Dendritic cell treated with granulocyte-macrophage colony-stimulating factor and Interleukin-4, amounts not matched to agents 40 ng/mL and 50 ng/mL, for 4 days (primary cell): ENCODE data around the gene ATXN1.
"Not testable (repeated sequence)": the region's sequence is repeated elsewhere in the genome, so short reads cannot be mapped to it uniquely, and the experiment has no call there.

Experiments used
- H3K27ac Mint-ChIP-seq: one replicate; pipeline ENCODE4 v1.8.0; 2022; ENCODE audit warnings: mild to moderate bottlenecking, mixed read lengths
- H3K27me3 Mint-ChIP-seq: one replicate; pipeline ENCODE4 v1.8.0; 2022; ENCODE audit warnings: mild to moderate bottlenecking, mixed read lengths
- H3K36me3 Mint-ChIP-seq: one replicate; pipeline ENCODE4 v1.8.0; 2022; ENCODE audit warnings: low read depth, mixed read lengths
- H3K4me1 Mint-ChIP-seq: one replicate; pipeline ENCODE4 v1.8.0; 2022; ENCODE audit warnings: low read depth, mixed read lengths
- H3K4me3 Mint-ChIP-seq: one replicate; pipeline ENCODE4 v1.8.0; 2022; ENCODE audit warnings: mild to moderate bottlenecking, moderate library complexity, mixed read lengths
- H3K9me3 Mint-ChIP-seq: one replicate; pipeline ENCODE4 v1.8.0; 2022; ENCODE audit warnings: mixed read lengths
- intact Hi-C: fragments of 100-400 bp; cut with micrococcal nuclease; formaldehyde crosslinking; loops from one replicate; pipeline ENCODE4 v1.15.0; 2022

ATXN1 gene

DNA sequence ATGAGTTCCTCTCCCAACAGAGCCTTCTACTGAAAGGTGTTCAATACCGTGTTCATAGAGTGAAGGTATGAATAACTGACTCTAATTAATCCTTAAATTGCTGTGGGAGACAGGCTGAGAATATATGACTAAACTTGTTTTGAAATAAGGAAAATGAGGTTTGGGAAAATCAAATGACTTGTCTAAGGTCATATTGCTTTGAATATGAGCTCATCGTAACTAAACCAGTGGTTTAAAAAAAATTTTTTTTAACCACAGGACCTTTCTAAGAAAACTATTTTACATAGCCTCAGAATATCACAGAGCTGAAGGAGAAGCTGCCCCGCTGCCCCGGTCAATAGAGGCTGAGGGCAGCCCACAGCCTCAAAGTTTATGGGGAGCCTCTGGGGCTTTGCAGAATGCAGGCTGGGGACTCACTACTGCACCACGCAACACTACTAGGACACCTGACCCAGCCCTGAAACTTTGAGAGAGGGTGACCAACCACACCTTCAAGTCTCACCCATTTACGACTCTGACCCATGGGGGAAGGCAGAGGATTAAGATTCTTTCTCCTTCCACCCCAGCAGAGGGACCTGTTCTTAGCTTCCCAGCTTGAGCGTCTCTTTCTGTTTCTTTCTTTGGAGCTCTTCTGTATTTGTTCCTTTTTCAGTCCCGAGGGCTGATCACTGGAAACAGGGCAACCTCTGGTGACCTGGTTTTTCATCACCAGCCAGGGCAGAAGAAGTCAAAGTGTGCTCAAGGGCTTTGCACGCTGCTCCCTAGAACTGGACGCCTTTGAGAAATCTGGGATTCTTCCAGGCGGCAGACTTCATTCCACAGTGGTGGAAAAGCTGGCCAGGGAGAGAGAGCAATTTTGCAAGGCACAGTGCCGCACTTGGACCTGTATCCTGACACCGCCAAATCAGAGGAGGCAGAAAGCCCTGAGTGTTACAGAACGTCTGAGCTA, 220.2 kb downstream of the ATXN1 start:
- no peaks in the 10 kb centered on the region for H3K27me3 Mint-ChIP-seq
- intact Hi-C loops, result no loop called here
- peaks cover 53% of the 10 kb centered on the region for H3K36me3 Mint-ChIP-seq
- H3K9me3 Mint-ChIP-seq, result no peaks in the 10 kb centered on the region
- H3K27ac Mint-ChIP-seq, result peak overlapping the region; percentile 22
- peaks cover 25% of the 10 kb centered on the region for H3K4me1 Mint-ChIP-seq
- H3K4me3 Mint-ChIP-seq, result no peak overlapping the region

DNA sequence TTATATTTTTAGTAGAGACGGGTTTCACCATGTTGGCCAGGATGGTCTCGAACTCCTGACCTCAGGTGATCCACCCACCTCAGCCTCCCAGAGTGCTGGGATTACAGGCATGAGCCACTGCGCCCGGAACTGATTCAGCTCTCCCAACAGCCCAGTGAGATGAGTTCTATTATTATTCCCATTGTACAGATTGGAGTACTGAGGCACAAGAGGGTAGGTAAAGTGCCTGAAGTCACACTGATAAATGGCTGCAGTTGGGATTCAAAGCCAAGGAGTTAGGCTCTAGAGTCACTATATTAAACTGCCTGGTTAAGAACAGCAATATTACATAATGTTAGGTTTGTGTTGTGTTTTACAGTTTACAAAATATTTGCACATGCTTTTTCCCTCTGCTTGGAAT, 220.9 kb downstream of the ATXN1 start:
- intact Hi-C loops, H3K9me3 Mint-ChIP-seq, H3K4me3 Mint-ChIP-seq, H3K27me3 Mint-ChIP-seq, H3K27ac Mint-ChIP-seq: not testable (repeated sequence)
- Mint-ChIP-seq H3K4me1 (peaks cover 21% of the 10 kb centered on the region), H3K36me3 (peaks cover 47% of the 10 kb centered on the region)

DNA sequence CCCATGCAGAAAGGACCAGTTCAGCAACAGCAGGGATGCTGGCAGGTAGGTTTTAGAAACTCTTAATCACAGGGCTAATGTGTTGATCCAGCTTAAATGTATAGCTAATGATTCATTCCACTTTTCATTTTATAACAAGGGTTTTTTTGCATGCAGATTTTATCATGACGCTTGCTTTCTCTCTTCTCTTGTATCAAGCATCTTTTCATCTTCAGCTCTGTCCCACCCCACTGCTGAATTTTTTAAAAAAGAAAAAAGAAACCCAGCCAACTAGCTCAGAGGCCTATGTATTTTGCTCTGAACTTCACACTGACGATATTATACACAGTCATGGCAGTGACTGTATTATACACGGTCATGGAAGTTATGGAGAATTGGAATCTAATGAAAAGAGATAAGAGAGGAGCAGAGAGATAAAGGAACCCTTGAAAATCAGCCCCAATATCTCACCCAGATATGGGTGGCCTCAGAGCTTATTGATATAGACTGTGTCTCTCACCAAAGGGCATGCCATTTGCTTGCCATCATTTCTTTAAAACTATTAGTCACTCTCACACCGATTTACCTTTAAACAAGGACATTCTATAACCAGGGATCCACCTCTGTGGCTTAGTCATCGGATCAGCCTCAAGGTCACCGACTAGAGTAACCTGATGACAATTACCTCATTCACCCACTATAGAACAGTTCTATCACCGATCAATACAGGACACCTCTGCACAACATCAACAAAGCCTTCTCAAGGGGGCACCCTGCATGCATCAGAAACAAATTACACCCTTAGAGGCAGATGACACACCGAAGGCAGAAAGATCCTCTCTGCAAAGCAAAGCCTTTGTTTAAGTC, 222.0 kb downstream of the ATXN1 start:
- Mint-ChIP-seq H3K4me3 (no peak overlapping the region), H3K4me1 (peaks cover 21% of the 10 kb centered on the region), H3K36me3 (peaks cover 39% of the 10 kb centered on the region), H3K9me3 (no peaks in the 10 kb centered on the region), H3K27ac (no peak overlapping the region), H3K27me3 (no peaks in the 10 kb centered on the region)
- intact Hi-C loops, result no loop called here

DNA sequence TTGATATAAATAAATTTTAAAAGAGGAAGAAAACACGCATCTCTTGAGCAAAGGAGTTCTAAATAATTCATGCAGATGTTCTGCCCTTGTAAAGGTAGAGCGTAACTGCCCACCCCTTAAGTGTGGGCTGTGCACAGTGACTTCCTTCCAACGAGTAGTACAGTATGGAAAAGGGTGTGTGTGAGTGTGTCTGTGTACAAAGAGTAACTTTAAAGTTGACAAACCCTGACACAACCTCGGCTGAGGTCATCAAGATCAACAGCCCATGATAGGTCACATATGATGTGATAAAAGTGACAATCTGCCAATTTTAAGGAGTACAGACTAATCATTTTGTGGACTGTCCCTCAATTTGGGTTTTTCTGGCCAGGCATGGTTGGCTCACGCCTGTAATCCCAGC, 225.7 kb downstream of the ATXN1 start:
- H3K27ac Mint-ChIP-seq, result no peak overlapping the region
- intact Hi-C loops, result no loop called here
- peaks cover 19% of the 10 kb centered on the region for H3K4me1 Mint-ChIP-seq
- no peaks in the 10 kb centered on the region for H3K27me3 Mint-ChIP-seq
- no peak overlapping the region for H3K4me3 Mint-ChIP-seq
- no peaks in the 10 kb centered on the region for H3K9me3 Mint-ChIP-seq
- peaks cover 39% of the 10 kb centered on the region for H3K36me3 Mint-ChIP-seq

DNA sequence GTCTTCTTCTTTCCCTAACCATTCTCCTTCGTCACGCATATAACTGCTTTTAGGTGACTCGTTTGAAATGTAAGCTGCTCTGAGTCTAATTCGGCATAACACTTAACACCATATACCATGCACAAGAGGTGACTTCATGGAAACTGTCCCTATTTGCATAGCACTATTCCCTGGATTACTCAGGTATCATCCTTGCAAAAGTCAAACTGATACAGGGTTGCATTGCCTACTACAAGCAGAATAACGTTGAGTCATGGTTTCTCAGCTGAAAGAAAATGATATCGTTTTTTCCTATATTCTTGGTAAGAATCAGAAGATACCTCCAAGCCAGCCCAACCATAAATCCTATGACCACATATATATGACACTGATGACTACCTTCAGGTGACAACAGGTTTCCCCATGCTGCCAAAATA, 227.5 kb downstream of the ATXN1 start:
- Mint-ChIP-seq H3K27me3 (no peaks in the 10 kb centered on the region), H3K36me3 (peaks cover 36% of the 10 kb centered on the region), H3K4me3 (no peak overlapping the region), H3K4me1 (peaks cover 19% of the 10 kb centered on the region), H3K9me3 (no peaks in the 10 kb centered on the region), H3K27ac (no peak overlapping the region)
- intact Hi-C loops, result no loop called here

DNA sequence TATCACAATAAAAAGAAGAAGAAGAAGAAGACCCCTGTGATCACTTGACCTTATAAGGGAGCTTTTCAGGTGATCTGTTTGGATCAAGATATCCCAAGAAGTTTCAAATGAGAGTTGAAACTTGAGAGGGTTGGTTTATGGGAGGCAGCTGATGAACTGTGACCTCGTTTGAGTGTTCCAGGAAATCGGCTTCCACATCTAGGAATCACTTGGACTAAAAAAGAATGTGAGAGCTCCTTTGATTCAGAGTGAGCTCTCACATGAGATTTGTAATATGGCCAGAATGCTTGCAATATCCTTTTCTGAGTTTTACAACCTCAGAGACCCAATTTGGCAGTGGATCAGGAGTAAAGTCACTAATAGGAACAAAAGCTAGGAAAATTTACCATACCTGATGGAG, 228.1 kb downstream of the ATXN1 start:
- Mint-ChIP-seq H3K36me3 (peaks cover 34% of the 10 kb centered on the region), H3K4me1 (peaks cover 19% of the 10 kb centered on the region), H3K9me3 (no peaks in the 10 kb centered on the region), H3K4me3 (no peak overlapping the region), H3K27ac (no peak overlapping the region), H3K27me3 (no peaks in the 10 kb centered on the region)
- intact Hi-C loops, result no loop called here

DNA sequence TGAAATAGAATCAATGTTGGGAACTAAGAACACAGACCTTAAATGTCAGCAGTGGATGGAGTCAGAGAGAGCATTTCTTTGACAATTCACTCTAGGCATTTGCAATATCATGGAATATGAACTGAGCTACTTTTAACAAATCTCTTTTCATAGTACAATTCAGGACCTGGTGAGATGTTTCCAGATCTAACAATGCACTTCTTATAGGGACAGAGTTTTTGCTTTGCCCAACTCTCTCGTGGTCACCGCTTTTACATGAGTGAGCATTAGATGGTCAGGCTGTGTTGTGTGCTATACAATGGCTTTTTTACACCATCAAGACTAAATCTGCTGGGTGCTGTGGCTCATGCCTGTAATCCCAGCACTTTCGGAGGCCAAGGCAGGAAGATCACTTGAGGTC, 233.6 kb downstream of the ATXN1 start:
- Mint-ChIP-seq H3K4me1 (peaks cover 9% of the 10 kb centered on the region), H3K36me3 (peaks cover 53% of the 10 kb centered on the region), H3K4me3 (no peak overlapping the region), H3K27ac (no peak overlapping the region), H3K27me3 (no peaks in the 10 kb centered on the region), H3K9me3 (no peaks in the 10 kb centered on the region)
- intact Hi-C loops, result no loop called here

DNA sequence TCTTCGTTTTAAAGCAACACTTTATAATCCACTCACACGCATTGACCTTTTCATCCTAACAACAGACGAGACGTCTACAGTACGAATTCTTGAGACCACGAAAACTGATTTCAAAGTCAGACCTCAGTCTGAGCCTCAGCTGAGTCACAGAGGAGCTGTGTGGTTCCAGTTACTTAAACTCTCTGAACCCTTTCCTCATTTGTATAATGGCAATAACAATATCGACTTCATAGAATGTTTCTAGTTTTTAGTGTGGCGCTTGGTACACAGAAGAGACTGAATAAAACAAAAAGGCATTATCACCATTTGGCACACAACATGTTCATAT, 236.9 kb downstream of the ATXN1 start:
- Mint-ChIP-seq H3K4me3 (no peak overlapping the region), H3K27ac (no peak overlapping the region), H3K27me3 (no peaks in the 10 kb centered on the region), H3K4me1 (peaks cover 15% of the 10 kb centered on the region), H3K9me3 (no peaks in the 10 kb centered on the region), H3K36me3 (peaks cover 61% of the 10 kb centered on the region)
- intact Hi-C loops, result no loop called here

DNA sequence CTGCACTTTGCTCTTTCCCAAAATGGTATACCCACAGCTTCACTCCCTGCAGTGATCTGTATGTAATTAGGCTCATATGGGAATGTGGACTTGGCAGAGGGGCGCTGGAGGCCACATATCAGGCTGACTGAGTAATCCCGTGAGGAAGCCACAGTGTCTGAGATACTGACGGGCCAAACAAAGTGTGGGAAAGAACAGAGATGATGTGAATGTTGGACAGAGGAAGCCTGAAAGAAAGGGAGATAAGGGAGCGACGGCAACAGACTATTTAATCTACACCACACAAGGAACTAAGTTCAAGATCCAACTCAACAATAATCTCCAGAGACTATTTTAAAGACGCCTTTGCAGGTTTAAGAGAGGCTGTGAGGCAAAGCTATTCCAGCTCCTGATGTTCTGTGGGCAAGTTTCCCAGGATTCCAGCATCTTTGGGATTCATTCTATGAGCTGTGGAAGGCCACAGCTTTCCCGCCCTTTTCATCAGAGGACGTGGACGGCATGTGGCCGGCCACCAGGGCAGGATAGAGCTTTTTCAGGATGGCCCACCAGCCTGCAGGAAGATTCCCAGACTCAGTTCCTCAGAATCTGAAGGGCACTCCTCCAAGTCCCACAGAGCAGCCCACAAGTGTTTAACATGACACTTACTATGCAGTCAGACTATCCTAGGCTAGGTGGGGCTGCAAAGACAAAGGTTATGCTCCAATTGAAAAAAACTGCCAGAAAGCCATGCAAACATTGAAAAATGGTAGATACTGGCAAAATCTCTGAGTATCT, 237.5 kb downstream of the ATXN1 start:
- peaks cover 20% of the 10 kb centered on the region for H3K4me1 Mint-ChIP-seq
- no peaks in the 10 kb centered on the region for H3K27me3 Mint-ChIP-seq
- no peak overlapping the region for H3K27ac Mint-ChIP-seq
- peaks cover 67% of the 10 kb centered on the region for H3K36me3 Mint-ChIP-seq
- intact Hi-C loops, result no loop called here
- no peaks in the 10 kb centered on the region for H3K9me3 Mint-ChIP-seq
- no peak overlapping the region for H3K4me3 Mint-ChIP-seq

DNA sequence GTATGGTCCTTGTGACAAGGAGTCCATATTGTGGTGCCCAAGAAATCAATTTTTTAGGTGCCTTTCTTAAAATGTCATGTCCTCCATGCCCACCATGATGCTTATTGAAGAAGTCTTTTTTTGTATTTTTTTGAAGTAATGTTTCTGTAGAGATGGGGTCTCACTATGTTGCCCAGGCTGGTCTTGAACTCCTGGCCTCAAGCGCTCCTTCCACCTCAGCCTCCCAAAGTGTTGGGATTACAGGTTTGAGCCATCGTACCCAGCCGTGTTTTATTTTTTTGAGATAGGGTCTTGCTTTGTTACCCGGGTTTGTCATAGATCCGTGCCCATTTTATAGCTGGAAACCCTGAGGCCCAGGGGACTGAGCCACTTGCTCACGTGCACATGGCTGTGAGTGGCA, 238.3 kb downstream of the ATXN1 start:
- Mint-ChIP-seq H3K36me3 (peaks cover 75% of the 10 kb centered on the region), H3K27ac (no peak overlapping the region), H3K9me3 (no peaks in the 10 kb centered on the region), H3K27me3 (no peaks in the 10 kb centered on the region), H3K4me1 (peaks cover 29% of the 10 kb centered on the region), H3K4me3 (no peak overlapping the region)
- intact Hi-C loops, result no loop called here

DNA sequence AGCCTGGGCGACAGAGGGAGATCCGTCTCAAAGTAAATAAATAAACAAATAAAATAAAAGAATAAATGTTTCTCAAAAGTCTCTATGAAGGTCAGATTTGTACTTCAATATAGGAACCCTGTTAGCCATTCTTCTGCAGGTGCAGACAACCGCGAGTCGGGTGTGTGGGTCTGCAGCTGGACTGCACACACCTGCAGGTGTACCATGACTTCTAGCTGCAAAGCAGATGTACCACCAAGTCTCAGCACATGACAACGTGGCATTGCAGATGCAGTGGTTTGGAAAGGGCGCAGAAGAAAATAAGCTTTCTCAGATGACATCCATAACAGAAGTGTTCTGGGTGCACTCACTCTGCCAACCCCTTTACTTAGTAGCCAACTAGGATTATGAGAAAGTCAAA, 239.7 kb downstream of the ATXN1 start:
- H3K4me3 Mint-ChIP-seq, result no peak overlapping the region
- H3K9me3 Mint-ChIP-seq, result no peaks in the 10 kb centered on the region
- peaks cover 86% of the 10 kb centered on the region for H3K36me3 Mint-ChIP-seq
- intact Hi-C loops, result no loop called here
- no peak overlapping the region for H3K27ac Mint-ChIP-seq
- peaks cover 34% of the 10 kb centered on the region for H3K4me1 Mint-ChIP-seq
- no peaks in the 10 kb centered on the region for H3K27me3 Mint-ChIP-seq

DNA sequence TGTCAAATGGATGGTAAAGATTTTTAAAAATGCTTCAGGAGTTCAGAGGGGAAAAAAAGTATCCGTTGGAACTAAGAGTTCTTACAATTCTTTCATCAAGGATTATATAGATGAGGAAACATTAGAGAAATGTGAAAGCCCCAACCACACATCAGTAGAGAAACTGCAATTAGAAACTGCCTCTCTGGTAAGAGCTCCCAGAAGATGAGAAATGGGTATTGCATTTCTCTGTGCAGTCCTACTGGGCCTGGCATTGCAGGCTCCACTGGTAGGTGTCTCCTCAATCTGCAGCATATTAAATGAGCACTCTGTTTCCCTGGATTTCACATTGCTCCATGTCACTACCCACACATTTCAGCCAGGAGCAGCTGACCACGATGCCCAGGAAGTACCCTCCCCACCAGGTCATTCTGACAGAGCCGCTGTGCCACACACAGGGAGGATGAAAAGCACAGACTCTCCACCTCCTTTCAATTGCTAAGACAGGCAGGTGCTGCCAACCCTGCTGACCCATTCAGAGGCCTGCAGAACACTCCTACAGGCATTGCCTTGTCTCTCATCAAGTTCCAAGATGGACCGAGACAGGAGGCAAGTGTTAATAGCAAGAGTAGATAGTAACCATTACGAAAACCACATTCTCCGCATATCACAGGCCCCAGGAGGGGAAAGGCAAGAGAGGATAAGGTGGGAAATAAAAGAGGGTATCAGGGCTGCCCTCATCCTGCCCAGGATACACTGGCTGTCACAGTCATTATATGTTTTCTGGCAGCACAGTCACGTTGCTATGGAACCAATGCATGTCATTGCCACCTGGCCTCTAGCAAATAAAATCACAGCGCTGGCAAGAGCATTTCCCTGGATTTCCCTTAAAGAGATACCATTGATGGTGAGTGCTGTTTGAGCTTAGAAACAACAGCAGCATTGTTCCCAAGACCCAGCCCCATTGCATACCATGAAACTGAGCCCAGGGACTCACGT, 241.7 kb downstream of the ATXN1 start:
- intact Hi-C loops, result loop anchor here (10.0 kb wide), 1 partner anchor 65 kb away; no protein-coding TSS in a partner anchor
- Mint-ChIP-seq H3K27me3 (no peaks in the 10 kb centered on the region), H3K9me3 (no peaks in the 10 kb centered on the region), H3K4me1 (peaks cover 39% of the 10 kb centered on the region), H3K4me3 (no peak overlapping the region), H3K36me3 (peaks cover 90% of the 10 kb centered on the region), H3K27ac (no peak overlapping the region)

DNA sequence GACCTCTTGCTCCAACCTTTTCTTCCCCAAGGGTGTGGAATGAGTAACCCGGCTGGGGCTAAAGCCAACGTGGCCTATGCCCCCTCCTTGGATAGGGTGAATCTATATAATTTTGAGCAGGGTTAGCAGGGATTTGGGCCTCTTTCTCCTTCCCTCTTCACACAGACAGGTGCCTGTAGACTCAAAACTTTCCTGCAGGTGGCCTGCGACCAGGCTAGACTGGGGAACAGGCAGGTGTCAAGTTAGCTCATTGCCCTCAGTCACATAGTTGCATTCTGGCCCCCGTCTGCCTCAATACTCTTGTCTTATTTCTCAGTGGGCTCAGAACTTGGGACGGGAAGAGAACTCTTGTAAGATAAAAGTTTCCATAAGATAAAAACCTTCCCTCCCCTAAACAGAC, 243.0 kb downstream of the ATXN1 start:
- no peaks in the 10 kb centered on the region for H3K27me3 Mint-ChIP-seq
- H3K36me3 Mint-ChIP-seq, result peaks cover 90% of the 10 kb centered on the region
- intact Hi-C loops, result loop anchor here (10.0 kb wide), 1 partner anchor 67 kb away; no protein-coding TSS in a partner anchor
- no peak overlapping the region for H3K27ac Mint-ChIP-seq
- H3K4me1 Mint-ChIP-seq, result peaks cover 50% of the 10 kb centered on the region
- H3K9me3 Mint-ChIP-seq, result no peaks in the 10 kb centered on the region
- H3K4me3 Mint-ChIP-seq, result no peak overlapping the region
